ENCODE results near the gene SMIM28.

Gene SMIM28

DNA sequence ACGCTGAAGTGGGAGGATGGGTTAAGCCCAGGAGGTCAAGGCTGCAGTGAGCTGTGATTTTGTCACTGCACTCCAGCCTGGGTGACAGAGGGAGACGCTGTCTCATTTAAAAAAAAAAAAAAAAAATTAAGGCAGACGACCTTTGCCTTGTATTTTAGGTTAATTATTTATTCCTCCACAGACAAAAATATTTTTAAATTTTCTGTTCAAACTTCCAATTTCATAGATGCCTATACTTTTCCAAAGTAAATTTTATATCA lies 6.3 kb upstream of the SMIM28 start:
- Histone ChIP-seq H3K9me3 (ENCODE audit: severe bottlenecking) (no peaks in the 10 kb centered on the region), H3K36me3 (ENCODE audit: low read depth) (no peaks in the 10 kb centered on the region), H3K27me3 (ENCODE audit: insufficient read depth, poor library complexity, severe bottlenecking) (no peaks in the 10 kb centered on the region), H3K27ac (ENCODE audit: poor library complexity, severe bottlenecking) (no peak overlapping the region), H3K4me1 (ENCODE audit: insufficient read depth, poor library complexity, severe bottlenecking) (peaks cover 5% of the 10 kb centered on the region), H3K4me3 (ENCODE audit: severe bottlenecking) (no peak overlapping the region)
- ATAC-seq (ENCODE audit: low read depth) = no peak
- DNase-seq (ENCODE audit: low spot score) = no peak
- TF ChIP-seq, protein P1, sequence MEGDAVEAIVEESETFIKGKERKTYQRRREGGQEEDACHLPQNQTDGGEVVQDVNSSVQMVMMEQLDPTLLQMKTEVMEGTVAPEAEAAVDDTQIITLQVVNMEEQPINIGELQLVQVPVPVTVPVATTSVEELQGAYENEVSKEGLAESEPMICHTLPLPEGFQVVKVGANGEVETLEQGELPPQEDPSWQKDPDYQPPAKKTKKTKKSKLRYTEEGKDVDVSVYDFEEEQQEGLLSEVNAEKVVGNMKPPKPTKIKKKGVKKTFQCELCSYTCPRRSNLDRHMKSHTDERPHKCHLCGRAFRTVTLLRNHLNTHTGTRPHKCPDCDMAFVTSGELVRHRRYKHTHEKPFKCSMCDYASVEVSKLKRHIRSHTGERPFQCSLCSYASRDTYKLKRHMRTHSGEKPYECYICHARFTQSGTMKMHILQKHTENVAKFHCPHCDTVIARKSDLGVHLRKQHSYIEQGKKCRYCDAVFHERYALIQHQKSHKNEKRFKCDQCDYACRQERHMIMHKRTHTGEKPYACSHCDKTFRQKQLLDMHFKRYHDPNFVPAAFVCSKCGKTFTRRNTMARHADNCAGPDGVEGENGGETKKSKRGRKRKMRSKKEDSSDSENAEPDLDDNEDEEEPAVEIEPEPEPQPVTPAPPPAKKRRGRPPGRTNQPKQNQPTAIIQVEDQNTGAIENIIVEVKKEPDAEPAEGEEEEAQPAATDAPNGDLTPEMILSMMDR (IDR thresholded peaks at IDR 0.05; ENCODE audit: poor library complexity, severe bottlenecking) = no peak

DNA sequence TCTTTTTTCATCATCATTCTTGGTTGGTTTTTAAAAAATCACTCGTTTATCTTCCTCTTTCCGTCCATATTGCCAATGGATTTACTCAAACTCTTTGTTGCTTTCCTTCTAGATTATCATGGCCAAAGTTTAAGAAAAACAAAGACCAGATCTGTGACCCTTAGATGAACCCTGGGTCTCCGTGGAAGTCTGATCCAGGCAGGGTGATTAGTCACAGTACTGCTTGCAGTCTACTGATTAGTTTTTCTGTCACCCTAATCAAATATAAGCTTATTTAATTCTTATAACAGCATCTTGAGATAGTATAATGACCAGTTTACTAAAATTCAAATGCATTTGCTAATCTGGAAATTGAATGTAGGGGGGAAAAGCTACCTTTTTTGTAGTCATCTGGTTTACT lies 6.0 kb upstream of the SMIM28 start:
- no peaks in the 10 kb centered on the region for H3K36me3 ChIP-seq (ENCODE audit: low read depth)
- H3K27ac ChIP-seq (ENCODE audit: poor library complexity, severe bottlenecking) = no peak overlapping the region
- TF ChIP-seq, protein P1 (IDR thresholded peaks at IDR 0.05; ENCODE audit: poor library complexity, severe bottlenecking) = no peak
- no peak for ATAC-seq (ENCODE audit: low read depth)
- peaks cover 5% of the 10 kb centered on the region for H3K4me1 ChIP-seq (ENCODE audit: insufficient read depth, poor library complexity, severe bottlenecking)
- DNase-seq (ENCODE audit: low spot score) = no peak
- H3K27me3 ChIP-seq (ENCODE audit: insufficient read depth, poor library complexity, severe bottlenecking) = no peaks in the 10 kb centered on the region
- no peak overlapping the region for H3K4me3 ChIP-seq (ENCODE audit: severe bottlenecking)
- no peaks in the 10 kb centered on the region for H3K9me3 ChIP-seq (ENCODE audit: severe bottlenecking)

DNA sequence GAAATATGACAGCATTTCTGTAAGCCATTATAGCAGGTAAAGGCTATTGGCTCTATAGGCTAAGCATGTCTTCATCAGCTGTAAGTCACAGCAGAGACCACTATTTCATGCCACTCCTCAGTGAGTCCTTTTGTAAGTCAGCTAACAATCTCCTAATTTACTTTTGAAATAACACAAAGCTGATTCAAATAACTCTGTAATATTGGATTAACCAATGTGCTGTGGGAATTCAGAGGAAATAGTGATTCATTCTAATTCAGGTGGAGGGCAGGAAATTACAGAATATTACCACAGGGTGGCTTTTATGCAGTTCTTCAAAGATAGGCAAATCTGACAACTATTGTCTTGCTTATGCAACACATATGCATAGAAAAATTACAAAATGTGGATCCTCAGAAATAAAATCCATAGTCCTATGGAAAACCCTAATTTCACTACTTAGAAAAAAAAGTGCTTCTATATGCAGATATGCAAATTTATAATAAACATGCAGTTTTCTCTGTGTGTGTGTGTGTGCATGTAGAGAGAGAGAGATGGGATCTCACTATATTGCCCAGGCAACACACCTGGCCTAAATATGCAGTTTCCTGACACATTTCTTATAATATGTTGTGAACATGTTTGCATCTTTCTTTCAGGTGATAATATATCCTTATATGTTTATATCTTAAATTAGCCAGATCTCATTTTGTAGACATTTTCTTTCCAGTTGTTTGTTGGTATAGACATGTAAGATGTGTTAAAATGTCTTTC lies 4.8 kb upstream of the SMIM28 start:
- ATAC-seq (ENCODE audit: low read depth) (peak; percentile 61; the same call in 2 of the 3 replicates), DNase-seq (ENCODE audit: low spot score) (no peak)
- no peaks in the 10 kb centered on the region for H3K27me3 ChIP-seq (ENCODE audit: insufficient read depth, poor library complexity, severe bottlenecking)
- no peak overlapping the region for H3K27ac ChIP-seq (ENCODE audit: poor library complexity, severe bottlenecking)
- H3K4me3 ChIP-seq (ENCODE audit: severe bottlenecking) = no peak overlapping the region
- H3K36me3 ChIP-seq (ENCODE audit: low read depth) = no peaks in the 10 kb centered on the region
- TF ChIP-seq, protein P1 (IDR thresholded peaks at IDR 0.05; ENCODE audit: poor library complexity, severe bottlenecking) = peak; percentile 30
- no peaks in the 10 kb centered on the region for H3K9me3 ChIP-seq (ENCODE audit: severe bottlenecking)
- peaks cover 5% of the 10 kb centered on the region for H3K4me1 ChIP-seq (ENCODE audit: insufficient read depth, poor library complexity, severe bottlenecking)

DNA sequence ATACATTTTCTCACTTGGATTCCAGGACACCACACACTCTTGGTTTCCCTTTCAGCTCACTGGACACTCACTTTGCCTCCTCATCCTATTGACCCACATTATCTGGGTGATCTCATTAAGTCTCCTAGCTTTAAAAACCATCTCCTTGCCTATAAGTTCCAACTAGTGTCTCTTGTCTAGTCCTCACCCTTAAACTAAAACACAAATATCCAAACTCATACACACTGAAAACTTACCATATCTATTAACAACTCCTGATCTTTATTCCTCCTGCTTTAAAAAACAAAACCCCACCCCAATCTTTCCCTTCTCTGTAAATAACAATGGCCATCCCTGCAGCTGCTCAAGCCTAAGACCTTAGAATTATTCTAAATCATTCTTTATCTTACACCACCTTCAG lies 3.5 kb upstream of the SMIM28 start:
- Histone ChIP-seq H3K9me3 (ENCODE audit: severe bottlenecking) (no peaks in the 10 kb centered on the region), H3K27me3 (ENCODE audit: insufficient read depth, poor library complexity, severe bottlenecking) (no peaks in the 10 kb centered on the region), H3K36me3 (ENCODE audit: low read depth) (no peaks in the 10 kb centered on the region), H3K4me1 (ENCODE audit: insufficient read depth, poor library complexity, severe bottlenecking) (peaks cover 5% of the 10 kb centered on the region), H3K4me3 (ENCODE audit: severe bottlenecking) (no peak overlapping the region), H3K27ac (ENCODE audit: poor library complexity, severe bottlenecking) (no peak overlapping the region)
- no peak for ATAC-seq (ENCODE audit: low read depth)
- no peak for DNase-seq (ENCODE audit: low spot score)
- TF ChIP-seq, protein P1 (IDR thresholded peaks at IDR 0.05; ENCODE audit: poor library complexity, severe bottlenecking) = no peak

DNA sequence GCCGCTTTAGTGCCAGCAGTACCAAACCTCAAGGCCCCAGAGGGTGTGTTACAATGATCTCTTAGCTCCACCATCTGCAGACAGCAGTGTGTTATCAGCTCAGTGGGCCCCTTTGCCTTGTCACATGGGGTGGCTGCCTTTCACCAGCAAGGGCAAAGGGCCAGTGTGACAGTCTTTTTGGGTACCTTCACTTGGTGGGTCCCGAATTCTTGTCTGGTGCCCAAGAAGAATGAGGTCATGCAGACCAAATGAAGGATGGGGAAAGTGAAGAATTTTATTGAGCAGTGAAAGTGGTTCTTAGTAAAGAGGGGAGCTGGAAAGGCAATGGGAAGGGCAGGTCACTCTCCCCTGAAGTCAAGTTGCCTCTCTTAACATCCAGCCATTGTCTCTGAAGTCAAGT lies 2.9 kb upstream of the SMIM28 start:
- no peak overlapping the region for H3K27ac ChIP-seq (ENCODE audit: poor library complexity, severe bottlenecking)
- H3K4me1 ChIP-seq (ENCODE audit: insufficient read depth, poor library complexity, severe bottlenecking) = peaks cover 5% of the 10 kb centered on the region
- H3K4me3 ChIP-seq (ENCODE audit: severe bottlenecking) = no peak overlapping the region
- DNase-seq (ENCODE audit: low spot score) (no peak), ATAC-seq (ENCODE audit: low read depth) (no peak)
- no peaks in the 10 kb centered on the region for H3K9me3 ChIP-seq (ENCODE audit: severe bottlenecking)
- no peaks in the 10 kb centered on the region for H3K27me3 ChIP-seq (ENCODE audit: insufficient read depth, poor library complexity, severe bottlenecking)
- TF ChIP-seq, protein P1 (IDR thresholded peaks at IDR 0.05; ENCODE audit: poor library complexity, severe bottlenecking) = no peak
- no peaks in the 10 kb centered on the region for H3K36me3 ChIP-seq (ENCODE audit: low read depth)
